HG02623 (cell line): ENCODE results near the gene FRRS1L.

Source experiments
- ATAC-seq: cut with Tn5 transposase; IDR thresholded peaks from one replicate; pipeline ENCODE4 v1.9.1; 2021; ENCODE audit warnings: moderate library complexity; ENCODE audit not compliant: unreplicated experiment

The FRRS1L gene

DNA sequence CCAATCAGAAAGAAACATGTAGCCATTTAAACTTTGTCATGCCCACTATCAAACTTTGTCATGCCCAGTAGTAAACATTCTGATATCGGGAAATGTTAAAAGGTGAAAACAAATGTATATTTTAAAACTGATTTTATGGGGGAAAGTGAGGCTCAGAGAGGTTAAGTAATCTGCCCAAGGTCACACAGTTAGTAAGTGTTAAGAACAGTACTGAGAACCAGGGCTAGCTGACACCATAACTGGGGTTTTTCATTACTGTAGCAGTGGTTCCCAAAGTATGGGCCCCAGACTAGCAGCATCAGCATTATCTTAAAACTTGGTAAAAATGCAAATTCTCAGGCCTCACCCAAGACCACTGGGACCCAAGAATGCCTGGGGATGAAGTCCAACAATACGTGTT lies 9.9 kb upstream of the FRRS1L start:
- ATAC-seq, result no peak

DNA sequence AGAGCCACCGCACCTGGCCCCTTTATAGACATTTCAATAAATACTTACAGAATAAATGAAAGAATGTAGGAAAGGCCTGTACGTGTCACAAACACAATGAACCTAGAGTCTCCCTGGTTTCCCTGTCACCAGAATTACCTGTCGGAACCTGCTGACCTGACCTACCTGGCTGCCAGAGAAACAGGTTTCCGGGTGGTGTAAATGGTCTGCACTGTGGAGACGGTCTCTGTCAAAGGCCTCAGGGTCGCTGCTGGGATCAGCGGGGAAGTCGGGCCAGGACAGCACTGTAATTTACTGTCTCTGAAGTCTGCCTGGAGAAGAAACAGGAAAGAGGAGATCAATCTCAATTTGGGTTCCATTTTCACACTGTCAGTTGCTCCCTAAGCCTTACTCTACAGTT lies 9.3 kb upstream of the FRRS1L start:
- no peak for ATAC-seq

DNA sequence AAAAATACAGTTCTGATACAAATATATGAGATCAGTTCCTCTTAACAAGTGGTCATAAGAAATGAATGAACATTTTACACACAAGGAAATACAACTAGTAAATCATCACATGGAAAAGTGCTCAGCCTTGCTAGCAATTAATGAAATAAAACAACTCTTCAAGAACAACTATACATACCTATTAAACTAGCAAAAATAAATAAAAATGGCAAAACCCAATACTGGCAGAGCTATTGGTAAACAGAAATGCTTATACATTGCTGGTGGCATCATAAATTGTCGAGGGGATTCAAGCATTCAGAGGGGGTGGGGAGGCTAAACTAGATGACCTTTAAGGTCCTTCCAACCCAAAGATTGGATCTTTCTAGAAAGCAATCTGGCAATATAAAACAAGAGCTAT lies 5.9 kb upstream of the FRRS1L start:
- ATAC-seq, result no peak

DNA sequence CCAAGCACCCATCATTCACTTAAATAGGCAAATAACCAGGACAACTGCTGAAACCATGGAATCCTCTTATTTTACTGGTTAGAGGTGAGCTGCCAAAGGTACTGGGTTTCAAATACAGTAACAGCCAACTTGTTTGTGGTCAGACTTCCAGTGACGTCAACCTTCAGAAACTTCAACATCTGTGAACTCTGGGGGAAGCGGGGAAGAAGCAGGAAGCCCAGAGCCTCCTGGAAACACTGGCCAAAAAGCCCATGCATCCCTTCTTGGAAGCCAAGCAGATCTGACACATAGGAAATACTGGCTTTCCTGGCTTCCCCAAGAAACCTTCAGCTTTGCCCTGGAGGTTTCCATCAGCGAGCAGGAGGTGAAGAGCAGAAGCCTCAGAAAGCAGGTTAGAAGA lies 4.9 kb upstream of the FRRS1L start:
- no peak for ATAC-seq

DNA sequence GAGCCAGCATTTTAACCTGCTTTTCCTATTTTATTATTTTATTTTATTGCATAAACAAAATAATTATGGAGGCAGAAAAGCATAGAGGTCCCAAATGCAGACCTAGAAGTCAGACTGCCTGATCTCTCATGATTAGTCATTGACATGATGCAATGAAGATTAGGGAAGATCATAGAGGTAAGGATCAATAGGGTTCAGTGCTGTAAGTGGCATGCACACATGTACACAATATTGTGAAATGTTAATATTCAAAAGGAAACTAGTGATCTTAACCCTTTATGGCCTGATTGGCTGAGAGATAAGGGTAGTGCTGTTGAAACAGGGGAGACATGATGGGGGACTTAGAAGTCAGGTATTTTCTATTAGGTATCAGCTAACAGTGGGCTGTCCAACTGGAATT lies 1.1 kb upstream of the FRRS1L start:
- no peak for ATAC-seq

DNA sequence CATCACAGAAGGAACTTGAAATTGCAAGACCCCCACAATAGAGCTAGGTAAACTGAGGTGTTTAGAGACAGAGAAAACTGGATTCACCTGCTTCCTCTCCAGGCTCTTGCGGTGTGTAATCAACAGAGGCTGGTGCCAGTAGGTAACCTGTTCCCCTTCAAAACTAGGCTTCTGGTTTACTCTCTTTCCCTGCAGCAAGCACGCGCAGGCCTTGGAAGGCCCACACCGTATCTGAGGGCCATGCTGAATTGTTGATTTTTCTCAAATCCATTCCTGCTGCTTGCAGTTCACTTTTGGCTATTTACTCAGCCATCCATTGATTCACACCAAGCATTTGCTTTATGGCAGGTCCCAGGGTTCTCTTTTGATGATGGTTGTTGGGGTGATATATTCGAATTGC lies 667 bp upstream of the FRRS1L start:
- no peak for ATAC-seq

DNA sequence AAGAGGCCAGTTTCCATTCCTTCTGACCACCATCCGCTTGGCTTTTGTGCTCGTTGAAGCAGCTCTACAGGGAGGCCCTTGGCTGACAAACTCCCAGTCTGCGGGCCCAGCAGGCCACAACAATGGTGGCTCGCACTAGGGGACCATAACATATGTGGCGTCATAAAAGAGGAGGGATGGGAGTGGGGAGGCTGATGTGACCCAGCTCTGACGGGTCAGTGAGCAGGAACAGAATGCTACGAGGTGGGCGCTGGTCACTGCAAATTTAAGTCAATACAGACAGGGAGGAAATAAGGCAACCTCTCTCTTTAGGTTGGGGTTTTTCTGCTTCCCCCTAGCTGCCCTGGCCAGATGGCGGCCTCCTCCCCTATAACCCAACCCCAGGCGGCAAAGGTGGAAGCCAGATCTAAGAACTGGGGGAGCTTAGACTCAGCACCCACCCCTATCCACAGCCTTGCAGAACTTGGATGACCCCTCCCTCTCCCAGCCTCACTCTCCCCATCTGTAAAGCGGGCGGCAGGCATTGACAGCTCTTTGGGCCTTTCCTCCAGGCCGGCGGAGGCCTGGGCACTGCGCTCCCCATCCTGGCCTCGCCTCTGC lies 778 bp downstream of the FRRS1L start:
- ATAC-seq, result no peak

DNA sequence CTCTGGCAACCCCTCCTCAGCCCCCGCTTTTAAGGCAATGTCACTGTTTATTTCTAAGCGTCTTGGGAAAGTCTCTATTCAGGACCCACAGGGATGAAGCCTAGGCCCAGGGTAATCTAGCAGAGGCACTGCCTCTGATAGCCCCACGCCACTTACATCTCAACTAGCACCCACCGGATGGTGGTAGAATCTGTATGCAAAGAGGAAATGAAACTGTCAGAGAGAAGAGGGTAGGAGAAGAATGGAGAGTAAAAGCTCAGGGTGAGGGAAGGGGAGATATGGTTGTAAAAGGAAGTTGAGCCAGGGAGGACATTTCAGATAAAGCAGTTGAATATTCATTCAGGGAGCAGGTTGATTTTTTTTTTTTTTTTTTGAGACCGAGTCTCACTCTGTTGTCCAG lies 3.0 kb downstream of the FRRS1L start:
- no peak for ATAC-seq

DNA sequence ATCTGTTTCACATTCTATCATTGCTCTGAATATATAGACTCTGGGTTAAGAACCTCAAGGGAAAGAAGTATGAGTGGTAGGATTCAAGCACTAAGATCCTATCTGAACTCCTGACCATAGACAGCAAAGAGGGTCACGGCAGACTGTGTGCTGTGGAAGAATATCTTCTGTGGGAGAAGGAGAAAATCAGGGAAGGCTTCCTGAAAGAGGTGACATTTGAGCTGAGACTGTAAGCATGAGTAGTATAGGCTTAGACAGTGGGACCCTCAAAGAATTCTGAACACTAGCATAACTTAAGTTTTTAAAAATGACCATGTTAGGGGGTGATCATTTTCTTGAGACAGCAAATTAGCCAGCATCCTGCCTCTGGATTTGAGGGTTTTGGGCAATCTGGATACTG lies 3.9 kb downstream of the FRRS1L start:
- no peak for ATAC-seq

DNA sequence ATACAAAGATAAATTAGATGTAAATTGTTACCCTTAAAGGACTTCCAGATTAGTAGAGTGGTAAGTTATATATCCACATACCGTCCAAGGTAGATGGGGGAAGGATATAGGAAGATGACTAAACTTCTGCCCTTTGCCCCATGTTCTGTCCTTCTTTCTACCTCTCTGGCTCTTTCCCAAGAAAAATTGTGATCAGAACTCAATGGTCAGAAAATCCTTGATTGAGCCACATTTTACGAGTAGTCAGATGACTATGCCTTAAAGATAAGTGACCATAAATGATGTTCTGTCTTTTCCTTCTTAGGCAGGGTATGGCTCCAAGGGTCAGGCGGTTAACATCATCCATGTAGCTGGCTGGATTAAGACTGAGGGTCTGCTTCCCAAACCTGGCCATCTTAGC lies 4.4 kb downstream of the FRRS1L start:
- ATAC-seq, result no peak

DNA sequence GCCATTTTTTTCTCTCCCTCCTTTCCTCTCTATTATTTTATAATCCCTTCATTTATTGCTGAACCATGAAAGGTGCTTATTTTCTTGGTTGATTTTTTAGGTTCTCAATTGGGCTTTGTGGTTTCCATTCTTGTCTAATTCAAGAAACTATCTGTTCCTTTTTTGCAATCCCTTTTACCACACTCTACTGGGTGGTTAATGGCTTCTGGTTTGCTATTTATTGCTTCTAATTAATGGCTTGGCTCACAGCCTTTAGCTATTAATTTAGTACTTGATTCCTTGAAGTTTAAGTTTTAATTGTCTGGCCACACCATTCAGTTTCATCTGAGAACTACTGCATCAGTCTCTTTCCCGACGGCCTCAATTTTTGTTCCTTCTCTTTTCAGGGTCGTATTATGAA lies 5.6 kb downstream of the FRRS1L start:
- ATAC-seq, result no peak

DNA sequence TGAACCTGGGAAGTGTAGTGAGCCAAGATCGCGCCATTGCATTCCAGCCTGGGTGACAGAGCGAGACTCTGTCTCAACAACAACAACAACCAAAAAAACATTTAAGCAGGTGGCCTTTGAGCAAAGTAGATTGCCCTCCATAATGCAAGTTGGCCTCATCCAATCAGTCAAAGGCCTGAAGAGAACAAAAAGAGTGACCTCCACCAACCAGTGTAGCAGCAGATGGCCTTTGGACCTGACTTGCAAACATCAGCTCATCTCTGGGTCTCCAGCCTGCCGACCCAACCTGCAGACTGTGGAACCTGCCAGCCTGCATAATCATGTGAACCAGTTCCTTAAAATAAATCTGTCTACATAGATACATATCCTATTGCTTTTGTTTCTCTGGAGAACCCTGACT lies 7.5 kb downstream of the FRRS1L start:
- ATAC-seq, result no peak

DNA sequence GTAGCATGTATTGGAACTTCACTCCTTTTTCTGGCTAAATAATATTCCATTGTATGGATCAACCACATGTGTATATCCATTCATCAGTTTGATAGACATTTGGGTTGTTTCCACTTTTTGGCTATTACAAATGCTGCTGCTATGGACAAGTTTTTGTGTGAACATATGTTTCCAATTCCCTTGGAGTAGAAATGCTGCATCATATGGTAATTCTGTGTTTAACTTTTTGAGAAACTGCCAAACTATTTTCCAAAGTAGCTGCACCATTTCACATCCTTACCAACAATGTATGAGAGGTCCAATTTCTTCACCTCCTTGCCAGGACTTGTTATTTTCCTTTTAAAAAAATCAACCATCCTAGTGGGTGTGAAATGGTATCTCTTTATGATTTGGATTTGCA lies 8.4 kb downstream of the FRRS1L start:
- no peak for ATAC-seq

DNA sequence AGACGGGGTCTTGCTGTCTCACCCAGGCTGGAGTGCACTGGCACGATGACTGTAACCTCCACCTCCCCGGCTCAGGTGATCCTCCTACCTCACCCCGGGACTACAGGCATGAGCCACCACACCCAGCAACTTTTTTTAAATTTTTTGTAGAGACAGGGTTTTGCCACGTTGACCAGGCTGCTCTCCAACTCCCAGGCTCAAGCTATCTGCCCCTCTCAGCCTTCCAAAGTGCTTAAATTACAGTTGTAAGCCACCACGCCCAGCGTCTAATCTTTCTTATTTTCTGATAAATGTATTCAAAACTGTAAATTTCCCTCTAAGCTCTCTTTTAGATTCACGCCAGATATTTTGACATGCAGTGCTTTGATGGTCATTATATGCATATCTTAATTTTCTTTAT lies 10.3 kb downstream of the FRRS1L start:
- no peak for ATAC-seq

DNA sequence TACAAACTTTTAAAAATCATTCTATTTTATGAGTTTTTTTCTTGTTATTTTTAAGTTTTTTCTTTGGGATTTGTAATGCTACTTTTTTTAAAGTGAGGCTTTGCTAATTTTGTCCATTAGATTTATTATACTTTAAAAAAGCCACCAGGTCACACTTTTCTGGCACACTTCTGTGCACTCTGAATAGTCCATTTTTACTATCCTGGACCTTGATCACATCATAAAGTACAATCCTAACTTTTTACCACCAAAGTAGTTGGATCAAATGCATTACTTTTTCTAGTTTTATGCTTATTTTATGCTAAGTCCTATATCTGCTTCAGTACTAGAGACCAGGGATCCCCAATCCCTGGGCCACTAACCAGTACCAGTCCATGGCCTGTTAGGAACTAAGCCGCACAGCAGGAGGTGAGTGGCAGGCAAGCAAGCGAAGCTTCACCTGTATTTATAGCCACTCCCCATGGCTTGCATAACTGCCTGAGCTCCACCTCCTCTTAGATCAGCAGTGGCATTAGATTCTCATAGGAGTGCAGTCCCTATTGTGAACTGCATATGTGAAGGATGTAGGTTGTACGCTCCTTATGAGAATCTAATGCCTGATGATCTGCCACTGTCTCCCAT lies 16.0 kb downstream of the FRRS1L start:
- no peak for ATAC-seq

DNA sequence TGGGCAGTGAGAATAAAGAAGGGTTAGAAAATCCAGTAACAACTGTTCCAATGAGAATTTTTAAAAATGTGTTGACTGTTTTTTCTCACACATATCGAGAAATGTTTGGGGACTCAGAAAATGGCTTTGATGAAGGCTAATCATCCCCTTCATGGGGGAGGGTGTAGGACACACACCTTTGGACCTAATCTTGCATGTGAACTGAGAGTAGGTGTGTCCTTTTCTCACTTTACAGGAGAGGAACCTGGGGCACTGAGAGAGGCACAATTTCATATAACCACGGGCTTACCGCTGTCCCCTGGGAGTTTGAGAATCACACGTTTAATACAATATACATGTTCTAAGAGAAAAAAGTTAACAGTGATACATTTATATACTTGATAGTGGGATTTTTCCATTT lies 17.3 kb downstream of the FRRS1L start:
- no peak for ATAC-seq

DNA sequence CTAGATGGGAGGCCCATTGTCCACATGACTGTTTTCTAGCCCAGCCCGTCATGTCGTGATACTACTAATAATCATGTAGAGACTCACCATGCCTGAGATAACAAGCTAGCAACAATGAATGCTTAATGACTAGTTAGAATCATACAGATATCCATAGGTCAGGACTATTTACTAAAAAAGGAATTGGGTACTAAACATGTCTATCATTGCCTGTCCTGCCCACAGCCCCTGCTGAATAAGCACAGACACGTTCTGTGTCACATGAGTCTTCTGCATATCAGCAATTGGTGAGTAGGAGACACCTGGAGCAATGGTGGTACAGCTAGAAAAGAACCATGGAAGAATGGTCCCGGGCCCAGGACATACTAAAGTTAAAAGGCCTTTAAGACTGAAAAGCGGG lies 18.0 kb downstream of the FRRS1L start:
- ATAC-seq, result no peak

DNA sequence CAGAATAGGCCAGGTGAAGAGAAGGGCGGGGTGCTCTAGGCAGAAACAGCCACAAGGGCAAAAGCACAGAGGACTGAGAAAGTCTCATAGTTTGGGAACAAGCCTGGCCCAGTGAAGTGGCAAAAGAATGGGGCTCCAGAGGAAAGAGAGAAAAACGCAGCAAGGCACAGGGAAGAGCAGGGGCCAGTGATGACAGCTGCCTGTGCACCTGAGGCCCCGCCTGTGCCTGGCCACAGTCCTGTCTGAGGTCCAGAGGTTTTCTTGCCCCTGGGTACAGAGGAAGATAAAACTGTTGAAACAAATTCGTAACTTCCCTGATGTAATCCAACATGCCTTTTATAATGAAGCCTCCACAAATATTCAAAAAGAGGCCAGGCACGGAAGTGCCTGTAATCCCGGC lies 22.0 kb downstream of the FRRS1L start:
- no peak for ATAC-seq

DNA sequence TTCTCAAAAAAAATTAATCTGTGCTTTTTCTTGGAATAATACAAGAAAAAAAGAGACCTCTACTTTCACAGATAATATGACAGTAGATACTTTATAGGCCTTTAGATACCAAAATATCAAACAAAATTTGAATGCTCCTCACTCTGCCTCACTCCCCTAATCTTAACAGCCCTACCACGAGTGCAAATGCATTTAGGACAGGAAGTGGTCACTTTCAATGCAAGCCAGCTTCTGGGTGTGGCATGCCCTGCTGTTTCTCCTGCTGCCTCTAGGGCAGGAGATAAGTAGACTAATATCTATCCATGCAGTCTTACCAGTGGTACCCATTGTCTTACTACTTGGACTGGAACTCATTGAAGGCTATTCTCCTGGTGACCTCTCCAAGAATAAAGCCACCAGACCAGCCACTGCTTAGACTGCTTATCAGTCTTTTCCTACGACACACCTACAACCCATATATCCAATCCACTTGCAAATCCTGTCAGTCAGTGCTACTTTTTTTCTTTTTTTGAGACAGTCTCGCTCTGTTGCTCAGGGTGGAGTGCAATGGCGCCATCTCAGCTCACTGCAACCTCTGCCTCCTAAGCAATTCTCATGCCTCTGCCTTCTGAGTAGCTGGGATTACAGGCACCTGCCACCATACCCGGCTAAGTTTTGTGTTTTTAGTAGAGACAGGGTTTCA lies 23.0 kb downstream of the FRRS1L start:
- peak; percentile 96 for ATAC-seq

DNA sequence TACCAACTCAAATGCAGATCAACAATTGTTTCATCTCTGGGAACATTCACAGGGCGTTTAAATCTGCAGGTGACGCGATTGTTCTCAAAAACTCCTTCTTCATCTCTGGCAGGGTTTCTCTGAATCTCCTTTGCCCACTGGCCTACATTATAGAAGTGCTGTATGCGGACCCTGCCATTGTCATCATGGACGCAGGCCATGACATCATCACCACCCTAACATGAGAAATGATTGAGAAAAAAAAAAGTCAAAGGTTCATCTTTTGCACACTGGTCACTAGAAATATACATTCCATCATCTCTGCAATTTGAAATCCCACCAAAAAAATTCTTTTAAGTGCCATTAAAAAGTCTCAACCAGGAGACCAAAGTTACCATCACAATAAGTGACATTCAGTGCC lies 25.7 kb downstream of the FRRS1L start:
- no peak for ATAC-seq

DNA sequence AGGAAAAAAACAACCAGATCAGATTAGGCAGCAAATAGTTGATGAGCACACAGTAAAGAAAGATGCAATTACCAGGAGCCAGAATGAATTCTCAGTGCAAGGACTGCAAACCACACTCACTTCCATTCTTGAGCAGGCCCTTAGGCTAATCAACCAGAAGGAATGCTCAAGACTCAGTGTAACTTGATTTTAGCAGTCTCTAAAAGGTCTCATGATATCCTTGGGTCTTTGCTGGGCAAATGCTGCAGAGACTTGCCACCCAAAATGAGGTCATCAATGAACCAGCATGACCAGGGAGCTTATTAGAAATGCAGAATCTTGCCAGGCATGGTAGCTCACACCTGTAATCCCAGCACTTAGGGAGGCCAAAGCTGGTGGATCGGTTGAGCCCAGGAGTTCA lies 27.2 kb downstream of the FRRS1L start:
- no peak for ATAC-seq

DNA sequence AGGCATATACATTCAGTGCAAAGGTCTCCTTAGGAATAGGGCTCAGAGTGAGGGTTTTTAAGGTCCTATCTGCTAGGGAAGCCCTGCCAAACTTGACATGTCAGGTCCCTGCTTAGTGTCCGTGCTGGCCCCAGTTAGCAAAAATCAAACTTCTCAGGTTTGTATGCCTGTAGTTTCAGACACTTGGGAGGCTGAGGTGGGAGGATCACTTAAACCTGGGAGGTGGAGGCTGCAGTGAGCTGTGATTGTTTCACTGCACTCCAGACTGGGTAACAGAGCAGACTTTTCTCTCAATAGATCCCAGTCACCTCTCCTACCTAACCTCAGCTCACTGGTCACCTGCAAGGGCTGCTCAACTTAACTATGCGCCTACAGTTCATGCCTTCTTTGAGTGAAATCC lies 28.6 kb downstream of the FRRS1L start:
- ATAC-seq, result no peak

DNA sequence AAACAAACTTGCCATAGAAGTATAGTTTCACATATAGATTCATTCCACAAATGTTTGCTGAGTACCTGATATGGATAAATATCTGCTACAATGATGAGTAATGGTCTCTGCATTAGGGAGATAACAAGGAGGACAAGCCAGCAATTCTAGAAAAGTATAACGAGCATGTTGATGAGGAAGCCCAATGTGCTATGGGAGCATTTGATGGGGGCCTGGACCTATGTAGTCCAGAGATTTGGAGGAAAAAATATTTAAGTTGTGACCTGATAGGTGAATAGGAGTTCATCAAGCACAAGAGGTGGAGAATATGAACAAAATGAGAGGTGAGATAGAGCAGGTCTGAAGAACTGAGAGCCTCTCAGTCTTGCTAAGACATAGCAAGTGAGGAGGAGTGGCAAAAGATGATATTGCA lies 32.9 kb downstream of the FRRS1L start:
- no peak for ATAC-seq
